Renal cortical epithelial cell (primary cell): ENCODE measurements around the gene ARL13A. TPM values are rescaled to one million over a fixed set of nuclear protein-coding genes. Genes with fewer than 3 reads are reported as not detected.
"Not testable (repeated sequence)": the region's sequence is repeated elsewhere in the genome, so short reads cannot be mapped to it uniquely, and the experiment has no call there.

Source experiments
- DNase-seq: peaks from one replicate; pipeline ENCODE4 v3.0.0-alpha.2; 2011; ENCODE audit warnings: low read depth
- total RNA-seq: library from RNA; depleted of rRNA; stranded (reverse); fragments of >200 nt; gene quantifications from 2 replicates; pipeline ENCODE4 v1.2.3, GENCODE V29; 2014

The ARL13A gene
- total RNA-seq, result not detected in 2 replicates

DNA sequence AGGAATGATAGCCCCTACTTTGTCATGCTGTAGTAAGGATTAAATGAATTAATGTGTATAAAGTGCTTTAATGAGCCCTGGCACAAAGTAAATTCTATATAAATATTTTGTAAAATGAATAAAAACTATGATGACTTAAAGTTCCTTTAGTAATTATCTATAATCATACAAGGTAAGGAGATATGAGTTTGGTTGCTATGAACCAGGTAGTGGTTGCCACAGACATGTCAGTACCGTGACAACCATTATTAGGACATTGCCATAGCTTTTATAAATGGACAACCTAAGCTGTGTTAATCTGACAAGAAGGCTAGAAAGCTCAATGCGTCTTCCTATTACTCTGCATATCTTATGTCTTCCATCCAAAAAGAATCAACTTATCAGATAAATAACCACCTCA lies at the start of gene ARL13A:
Gene ARL13A, plus strand, starts transcription at position 301 of the 400 bp plus-strand sequence. CDS start 3,982 bp downstream, outside the sequence.
- no peak for DNase-seq

DNA sequence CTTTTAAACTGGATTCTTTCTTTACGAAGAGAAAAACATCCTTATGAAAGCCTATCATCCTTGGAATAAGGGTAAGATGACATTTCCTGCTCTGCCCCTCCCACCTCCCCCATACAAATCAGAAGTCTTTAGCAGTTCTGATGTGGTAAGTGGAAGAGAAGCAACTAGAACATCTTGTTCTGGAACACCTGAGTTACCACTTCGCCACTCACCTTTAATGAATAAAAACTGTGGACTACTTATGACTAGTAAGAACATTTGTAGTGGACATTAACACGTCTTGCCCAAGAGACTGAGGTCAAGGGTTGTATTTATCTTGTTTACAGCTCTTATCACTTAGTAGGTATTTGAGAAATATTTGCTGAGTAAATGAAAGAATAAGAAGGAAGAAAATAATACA lies 45.1 kb upstream of the ARL13A start:
- no peak for DNase-seq

DNA sequence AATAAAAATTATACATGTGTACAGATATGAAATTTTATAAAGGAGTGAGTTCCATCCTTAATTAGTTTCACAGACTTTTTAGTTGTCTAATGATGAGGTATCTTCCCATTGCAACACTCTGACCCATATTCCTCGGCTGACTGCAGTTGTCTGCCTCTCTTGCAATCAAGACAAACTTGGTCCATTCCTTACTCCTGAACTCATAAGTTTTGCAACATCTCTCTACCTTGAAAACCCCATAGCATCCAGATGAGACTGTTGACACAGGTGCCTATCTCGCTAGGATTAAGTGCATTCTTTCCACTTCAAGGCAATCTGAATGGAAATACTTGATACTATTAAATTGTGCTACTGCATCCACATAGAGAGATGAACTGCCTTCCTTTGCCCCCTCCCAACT lies 43.1 kb upstream of the ARL13A start:
- no peak for DNase-seq

DNA sequence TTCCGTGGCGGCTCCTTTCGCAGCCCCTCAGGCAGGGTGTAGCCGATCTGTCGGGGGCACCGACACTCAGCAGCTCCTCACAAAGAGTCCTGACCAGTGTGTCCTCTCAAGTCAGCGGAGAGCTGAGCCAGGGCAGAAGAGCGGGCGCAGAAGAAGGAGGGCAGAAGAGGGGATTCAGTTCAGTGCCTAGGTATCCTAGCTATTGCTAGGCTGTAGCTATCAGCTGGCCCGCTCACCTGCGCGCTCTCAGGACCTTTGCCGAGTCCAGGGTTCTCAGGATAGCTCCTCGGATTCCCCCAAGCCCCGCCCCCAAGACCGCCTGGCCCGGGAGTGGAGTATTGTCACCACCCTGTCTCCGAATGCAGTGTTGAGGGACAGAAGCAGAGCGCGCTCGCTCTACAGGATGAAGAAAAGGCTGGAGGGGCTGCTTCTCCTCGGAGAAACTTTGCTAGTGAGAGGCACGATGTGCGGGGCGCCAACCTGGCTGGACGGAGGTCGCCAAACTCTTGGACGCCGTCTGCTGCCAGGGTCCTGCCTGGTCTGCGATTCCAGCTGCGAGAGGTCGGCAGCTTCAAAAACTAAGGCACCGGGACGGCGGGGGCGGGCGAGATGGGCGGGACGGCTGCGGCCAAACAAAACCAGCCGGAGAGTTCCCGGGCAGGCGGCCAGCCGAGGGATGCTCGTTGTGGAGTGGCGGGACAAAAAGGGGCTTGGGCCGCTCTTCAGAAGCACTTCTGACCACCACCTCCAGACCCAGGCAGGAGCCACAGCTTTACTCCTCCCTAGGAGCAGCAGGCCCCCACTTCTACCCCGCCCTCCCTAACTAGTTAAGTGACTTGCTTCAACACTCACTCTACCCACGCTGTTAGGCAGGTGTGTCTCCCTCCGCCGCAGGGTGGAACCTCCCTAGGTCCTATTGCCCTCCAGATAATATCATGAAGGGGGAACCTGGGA lies 40.6 kb upstream of the ARL13A start, which contains the start of gene XKRX:
Gene XKRX, minus strand, starts transcription at position 258 of the 954 bp plus-strand sequence. CDS start 613 bp downstream, outside the sequence.
- DNase-seq, result peak; percentile 11

DNA sequence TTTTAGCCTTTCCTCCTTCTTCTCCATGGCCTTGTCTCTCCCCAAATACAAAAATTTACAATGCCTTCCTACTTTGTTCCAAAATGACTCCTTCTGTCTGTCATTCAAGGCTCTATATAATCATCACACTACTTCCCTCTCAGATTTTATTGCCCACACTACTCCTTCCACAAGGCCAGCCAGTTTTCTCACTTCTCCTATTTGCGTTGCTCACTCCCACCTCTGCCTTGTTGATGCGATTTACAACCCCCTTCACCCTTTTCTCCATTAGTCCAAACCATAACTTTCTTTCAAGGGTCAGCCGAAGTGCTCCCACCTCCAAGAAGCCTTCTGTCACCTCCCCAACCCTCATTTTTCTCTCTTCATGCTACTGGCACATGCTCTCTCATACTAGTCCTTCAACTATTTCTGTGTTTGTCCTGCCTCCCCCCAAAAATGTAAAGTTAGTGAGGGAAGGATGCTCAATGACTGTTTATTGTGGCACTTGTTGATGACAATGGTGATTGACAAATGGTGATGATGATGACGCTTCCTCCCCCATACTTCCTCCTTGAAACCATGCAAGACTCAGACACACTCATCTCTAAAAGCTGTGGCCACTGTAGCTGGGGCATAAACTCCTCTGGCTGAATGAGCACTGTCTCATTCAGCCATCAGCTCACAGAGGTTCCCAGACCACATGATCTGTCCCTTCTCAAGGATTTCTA lies 38.1 kb upstream of the ARL13A start:
- DNase-seq, result no peak

DNA sequence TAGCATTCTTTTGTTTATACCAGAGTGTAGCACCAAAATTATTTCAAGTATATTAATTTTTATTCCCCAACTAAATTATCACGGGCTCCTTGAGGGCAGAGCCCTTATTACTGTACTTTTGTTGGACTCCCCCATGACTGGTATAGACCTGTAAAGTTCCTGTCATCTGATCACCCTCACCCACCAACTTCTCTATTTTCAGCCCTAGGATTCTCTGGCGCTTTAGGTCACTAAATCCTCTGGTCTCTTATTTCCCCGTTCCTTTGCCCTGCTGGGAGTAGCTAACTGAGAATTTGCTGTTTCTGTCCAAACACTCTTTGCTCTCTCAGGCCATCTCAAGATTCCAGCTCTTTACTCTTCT lies 37.6 kb upstream of the ARL13A start:
- DNase-seq, result no peak

DNA sequence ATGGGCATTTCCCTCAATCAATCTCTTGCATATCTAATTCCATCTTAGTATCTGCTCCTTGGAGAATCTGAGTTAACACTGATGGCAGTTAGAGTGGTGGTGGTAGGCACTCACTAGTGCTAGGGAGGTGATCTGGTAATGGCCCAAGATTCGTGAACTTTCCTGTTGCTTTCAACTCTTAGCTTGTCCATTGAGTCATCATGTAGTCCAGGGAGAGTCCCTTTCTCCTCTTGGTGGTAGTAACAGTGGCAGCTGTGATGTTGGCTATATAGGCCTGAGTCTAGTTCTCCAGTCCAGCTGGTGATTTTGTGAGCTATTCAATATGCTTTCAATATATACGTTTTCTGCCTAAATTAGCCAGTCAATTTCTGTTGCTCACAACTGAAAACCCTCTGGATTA lies 33.7 kb upstream of the ARL13A start:
- DNase-seq, result no peak

DNA sequence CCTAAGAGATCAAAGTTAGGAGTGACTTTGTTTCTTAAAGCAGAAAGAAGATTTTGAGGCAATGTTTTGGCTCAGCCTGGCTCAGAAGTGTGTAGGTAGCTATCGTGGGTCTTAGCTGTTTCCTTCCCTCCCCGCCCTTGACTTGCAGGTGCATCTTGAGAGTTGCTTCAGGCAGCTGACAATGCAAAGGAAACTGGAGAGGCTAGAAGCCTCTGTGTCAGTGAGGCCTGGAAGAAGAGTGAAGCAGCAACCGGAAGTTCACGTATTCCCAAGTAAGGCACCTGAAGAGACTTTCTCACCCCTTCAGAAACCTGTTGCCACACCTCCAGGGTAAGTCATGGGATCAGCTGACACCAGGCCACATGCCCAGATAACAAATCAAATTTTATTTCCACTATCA lies 30.2 kb upstream of the ARL13A start:
- DNase-seq, result no peak

DNA sequence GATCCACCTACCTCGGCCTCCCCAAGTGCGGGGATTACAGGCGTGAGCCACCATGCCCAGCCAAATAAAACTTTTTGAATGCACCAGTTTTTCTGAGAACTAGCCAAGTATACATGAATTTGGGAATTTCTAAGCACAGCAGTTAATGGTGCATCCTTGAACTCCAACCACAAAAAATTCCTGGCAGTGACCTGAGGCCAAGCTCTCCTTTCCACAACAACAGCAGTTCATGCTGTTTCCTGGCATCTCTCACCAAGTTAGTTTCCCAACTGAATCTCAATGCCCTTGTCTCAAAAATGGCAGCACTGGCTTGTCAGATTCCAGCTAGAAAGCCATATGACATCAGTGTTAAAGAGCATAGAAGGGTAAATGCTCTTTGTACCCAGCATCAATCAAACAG lies 24.9 kb upstream of the ARL13A start:
- peak; percentile 61 for DNase-seq

DNA sequence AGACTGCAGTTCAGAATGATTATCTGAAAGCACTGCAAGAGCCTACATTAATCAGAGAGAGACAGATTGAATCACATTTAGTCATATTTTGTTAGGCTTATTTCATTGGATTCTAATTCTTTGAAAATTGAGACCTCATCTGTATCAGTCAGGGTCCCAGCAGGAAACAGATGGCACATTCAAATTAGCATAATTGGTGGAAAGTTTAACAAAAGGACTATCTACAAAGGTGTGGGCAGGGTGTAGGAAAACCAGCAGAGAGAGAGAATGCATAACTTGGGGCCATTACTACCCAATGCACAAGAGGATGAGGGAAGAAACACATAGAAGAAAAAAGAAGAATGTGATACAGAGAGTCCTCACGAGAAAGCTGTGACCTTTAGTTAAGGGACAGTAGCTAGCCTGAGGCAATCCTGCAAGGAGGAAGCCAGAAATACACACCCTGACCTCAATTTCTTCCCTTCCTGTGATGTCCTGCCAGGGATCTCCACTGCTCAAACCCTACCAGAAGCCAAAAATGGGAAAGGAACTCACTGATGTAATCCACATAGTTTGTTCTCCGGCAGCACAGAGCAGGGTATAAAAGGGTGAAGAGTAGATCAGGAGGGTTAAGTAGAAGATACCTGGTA lies 23.1 kb upstream of the ARL13A start:
- no peak for DNase-seq

DNA sequence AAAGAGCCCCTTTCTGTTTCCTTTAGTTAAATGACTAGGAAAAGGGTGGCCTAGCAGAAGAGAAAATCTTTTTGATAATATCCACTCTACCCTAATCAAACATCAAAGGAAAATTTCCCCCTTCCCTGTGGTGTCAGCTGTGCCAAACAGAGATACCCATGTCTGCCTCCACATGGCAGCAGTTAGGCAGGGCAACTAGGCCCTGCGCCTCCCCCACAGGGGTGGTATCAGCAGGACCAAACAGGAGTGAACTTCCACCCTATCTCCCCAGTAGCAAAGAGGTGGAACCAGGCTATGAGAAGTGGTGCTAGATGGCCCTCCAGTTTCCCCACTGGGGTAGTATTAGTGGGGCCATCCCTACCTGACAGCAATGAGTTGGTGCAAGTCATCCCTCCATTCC lies 21.0 kb upstream of the ARL13A start:
- no peak for DNase-seq

DNA sequence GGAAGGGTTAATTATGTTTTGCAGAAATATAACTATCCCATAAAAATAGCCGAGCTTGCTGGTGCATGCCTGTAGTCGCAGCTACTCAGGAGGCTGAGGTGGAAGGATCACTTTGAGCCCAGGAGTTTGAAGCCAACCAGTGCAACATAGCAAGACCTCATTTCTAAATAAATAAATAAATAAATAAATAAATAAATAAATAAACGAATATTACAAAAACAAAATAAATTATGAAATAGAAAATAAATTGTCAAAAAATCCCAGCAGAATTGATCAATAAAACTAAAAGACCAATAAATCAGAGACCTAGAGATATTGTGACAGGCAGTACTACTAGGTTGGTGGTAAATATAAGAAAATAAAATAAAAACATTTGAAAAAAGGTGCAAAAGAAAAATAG lies 6.7 kb upstream of the ARL13A start:
- no peak for DNase-seq

DNA sequence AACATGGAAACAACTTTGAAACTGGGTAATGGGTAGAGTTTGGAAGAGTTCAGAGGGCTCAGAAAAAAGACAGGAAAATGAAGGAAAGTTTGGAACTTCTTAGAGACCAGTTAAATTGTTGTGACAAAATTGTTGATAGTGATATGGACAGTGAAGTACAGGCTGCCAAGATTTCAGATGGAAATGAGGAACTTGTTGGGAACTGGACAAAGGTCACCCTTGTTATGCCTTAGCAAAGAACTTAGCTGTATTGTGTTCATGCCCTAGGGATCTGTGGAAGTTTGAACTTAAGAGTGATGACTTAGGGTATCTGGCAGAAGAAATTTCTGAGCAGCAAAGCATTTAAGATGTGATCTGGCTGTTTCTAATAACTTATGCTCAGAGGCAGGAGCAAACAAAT lies 5.1 kb upstream of the ARL13A start:
- DNase-seq, result no peak

DNA sequence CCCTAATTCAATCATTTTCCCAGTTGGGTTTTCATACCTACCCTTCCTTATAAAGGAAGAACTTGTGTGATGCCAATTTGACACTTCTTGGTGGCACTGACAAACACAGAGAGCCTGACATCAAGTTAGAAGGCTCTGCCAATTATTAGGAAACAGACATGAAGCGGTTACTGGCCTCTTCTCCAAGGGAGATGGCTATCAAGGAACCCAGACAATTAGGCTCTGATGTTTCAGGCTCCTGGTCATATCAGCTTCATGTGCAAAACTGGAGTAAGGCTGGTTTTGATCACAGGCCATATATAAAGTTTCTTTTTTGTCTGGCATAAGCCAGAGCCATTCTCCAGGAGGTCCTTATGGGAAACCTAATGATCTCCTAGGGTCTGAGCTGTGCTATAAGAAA lies 428 bp downstream of the ARL13A start:
- DNase-seq, result no peak

DNA sequence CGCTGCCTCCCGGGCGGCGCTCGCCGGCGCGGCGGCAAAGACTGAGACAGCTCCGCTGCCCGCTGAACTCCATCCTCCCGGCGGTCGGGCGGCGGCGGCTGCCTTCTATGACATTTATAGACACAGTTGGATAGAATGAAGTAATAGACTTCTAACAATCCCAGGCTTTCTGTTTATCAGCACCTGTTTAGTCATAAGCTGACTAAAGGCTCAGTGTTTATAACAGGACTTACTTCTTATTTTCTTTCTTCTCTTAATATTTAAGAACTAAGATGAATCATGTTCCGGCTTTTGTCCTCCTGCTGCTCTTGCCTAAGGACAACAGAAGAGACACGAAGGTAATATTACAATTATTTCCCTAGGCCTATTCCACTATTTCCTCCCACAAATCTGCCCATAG lies 3.9 kb downstream of the ARL13A start:
- DNase-seq, result no peak

DNA sequence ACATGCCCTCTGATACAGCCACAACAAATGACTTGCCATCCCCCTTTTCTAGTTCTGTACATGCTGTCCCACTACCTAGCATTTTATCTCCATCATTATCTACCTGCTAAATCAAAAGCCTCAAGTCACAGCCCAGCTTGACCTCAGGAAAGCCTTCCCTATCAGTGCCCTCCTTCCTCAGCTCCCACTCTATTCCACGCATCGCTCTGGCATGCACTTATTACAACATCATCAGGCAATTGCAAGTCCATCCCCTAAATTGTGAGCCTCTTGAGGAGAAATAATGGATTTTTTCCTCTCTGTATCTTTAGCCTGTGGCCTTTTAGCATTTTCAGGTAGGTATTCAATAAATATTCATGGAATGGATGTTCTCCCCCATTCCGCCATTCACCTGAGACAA lies 5.7 kb downstream of the ARL13A start:
- DNase-seq, result no peak

DNA sequence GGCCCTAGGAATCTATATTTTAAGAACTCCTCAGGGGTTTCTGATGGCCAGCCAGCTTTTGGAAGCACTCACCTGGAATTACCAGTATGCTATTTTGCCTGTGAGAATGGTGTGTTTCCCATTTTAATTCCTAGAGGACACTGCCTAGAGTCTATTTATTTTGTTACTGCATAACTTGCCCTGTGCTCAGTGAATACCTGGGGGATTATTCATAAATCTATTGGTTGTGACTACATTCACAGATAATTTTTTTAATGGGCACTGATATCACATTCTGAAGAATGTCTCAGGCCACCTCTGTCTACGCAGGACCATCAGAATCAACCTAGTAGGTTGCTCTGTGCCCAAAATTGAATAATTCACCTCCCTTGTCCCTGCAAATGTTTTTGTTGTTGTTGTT lies 6.7 kb downstream of the ARL13A start:
- no peak for DNase-seq

DNA sequence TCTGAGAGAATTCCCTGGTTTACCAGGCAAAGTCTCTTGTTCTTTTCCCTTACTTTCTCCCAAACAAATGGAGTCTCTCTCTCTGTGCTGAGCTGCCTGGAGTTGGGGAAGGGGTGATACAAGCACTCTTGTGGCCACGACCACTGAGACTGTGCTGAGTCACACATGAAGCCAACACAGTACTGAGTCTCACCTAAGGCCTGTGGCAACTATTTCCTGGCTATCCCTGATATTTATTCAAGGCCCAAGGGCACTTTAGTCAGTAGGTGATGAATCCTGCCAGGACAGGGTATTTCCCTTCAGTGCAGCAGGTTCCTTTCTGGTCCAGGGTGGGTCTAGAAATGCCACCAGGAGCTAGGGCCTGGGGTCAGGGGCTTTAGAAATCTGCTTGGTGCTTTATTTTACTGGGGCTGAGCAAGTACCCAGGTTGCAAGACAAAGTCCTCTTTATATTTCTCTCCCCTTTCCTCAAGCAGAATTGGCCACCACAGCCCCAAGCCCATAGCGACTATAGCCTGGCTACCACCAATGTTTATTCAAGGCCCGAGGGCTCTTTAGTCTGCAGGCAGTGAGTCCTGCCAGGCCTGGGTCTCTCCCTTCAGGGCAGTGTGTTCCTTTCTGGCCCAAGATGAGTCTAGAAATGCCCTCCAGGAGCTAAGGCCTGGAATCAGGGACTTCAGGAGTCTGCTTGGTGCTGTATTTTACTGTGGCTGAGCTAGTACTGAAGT lies 10.5 kb downstream of the ARL13A start:
- DNase-seq, result peak; percentile 69

DNA sequence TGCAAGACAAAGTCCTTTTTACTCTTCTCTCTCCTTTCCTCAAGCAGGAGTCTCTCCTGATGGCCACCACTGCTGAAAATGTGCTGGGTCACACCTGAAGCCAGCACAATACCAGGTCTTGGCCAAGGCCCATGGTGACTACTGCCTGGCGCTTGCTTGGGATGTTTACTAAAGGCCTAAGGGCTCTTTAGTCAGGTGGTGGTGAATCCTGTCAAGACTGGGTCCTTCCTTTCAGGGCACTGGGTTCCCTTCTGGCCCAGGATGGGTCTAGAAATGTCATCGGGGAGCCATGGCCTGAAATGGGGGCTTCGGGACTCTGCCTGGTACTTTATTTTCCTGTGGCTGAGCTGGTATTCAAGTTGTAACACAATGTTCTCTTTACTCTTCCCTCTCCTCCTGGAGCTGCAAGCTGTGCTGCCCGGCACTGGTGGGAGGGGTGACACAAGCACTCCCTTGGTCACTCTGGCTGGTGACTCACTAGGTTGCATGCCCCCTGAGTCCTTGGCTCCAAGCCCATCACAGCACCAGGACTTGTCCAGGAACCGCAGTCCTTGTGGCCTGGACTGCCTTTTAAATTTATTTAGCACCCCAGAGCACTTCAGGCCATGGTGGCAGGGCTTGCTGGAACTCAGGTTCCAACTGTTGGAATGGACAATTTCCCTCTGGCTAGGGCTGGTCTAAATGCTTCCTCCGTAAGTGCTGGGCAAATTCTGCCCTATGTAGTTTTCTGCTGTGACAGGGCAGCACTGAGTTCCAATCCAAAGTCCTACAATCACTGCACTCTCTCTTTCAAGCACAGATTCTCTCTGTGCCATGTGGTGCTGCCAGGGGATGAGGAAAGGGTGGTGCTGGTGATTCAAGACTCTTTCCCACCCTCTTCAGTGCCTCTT lies 11.3 kb downstream of the ARL13A start:
- peak; percentile 90 for DNase-seq

DNA sequence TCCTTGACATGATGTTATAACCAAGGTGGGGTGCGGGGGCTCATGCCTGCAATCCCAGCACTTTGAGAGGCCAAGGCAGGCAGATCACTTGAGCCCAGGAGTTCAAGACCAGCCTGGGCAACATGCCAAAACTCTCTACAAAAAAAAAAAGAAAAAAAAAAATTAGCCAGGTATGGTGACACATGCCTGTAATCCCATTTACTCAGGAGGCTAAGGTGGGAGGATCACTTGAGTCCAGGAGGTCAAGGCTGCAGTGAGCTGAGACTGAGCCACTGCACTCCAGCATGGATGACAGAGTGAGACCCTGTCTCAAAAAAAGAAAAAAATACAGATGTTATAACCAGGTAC lies 12.0 kb downstream of the ARL13A start:
- DNase-seq, result not testable (repeated sequence)

DNA sequence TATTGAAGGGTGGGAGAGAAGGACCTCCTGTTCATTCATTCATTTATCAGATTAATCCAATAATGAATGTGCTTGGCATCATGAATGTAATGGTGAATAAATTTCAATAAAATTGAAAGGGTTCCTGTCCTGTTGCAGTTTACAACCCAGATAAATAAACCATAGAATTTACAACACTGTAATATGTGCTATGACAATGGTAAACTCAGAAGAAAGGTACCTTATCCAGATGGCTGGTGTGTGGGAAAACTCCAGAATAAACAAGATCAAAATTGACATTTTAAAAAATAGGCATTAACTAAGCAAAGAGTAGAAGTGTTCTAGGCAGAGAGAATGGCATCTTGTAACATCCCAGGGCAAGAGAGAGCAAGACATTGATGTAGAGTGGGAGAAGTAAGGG lies 15.3 kb downstream of the ARL13A start:
- no peak for DNase-seq
